ENCODE data around the gene DAPK2.
A peak's percentile ranks its signal among the peaks of the same experiment; 100 is the strongest.

DAPK2 gene

GRCh38 chr15:64010719-64011118 lies 35.6 kb downstream of the DAPK2 start:
- TF ChIP-seq TOX (CRISPR knock-in tag; IDR thresholded peaks at IDR 0.05; ENCODE audit: borderline replicate concordance) (no peak), ZNF8 (CRISPR knock-in tag; IDR thresholded peaks at IDR 0.05) (no peak), ISL1 (CRISPR knock-in tag; IDR thresholded peaks at IDR 0.05) (no peak), ZNF565 (CRISPR knock-in tag; conservative IDR thresholded peaks at IDR 0.05; ENCODE audit: low read depth) (no peak), PATZ1 (CRISPR knock-in tag; IDR thresholded peaks at IDR 0.05; ENCODE audit: borderline replicate concordance) (no peak), OSR1 (CRISPR knock-in tag; IDR thresholded peaks at IDR 0.05) (no peak), PPARA (CRISPR knock-in tag; IDR thresholded peaks at IDR 0.05; ENCODE audit: borderline replicate concordance) (no peak), RARB (CRISPR knock-in tag; IDR thresholded peaks at IDR 0.05) (no peak), GLIS3 (CRISPR knock-in tag; IDR thresholded peaks at IDR 0.05) (no peak), TSHZ2 (CRISPR knock-in tag; IDR thresholded peaks at IDR 0.05) (no peak)
- peak; percentile 75 for ATAC-seq

- TF ChIP-seq PATZ1 (CRISPR knock-in tag; IDR thresholded peaks at IDR 0.05; ENCODE audit: borderline replicate concordance) (no peak), ZNF8 (CRISPR knock-in tag; IDR thresholded peaks at IDR 0.05) (no peak), ZNF565 (CRISPR knock-in tag; conservative IDR thresholded peaks at IDR 0.05; ENCODE audit: low read depth) (no peak), ZNF70 (CRISPR knock-in tag; IDR thresholded peaks at IDR 0.05) (no peak), ZFP3 (CRISPR knock-in tag; IDR thresholded peaks at IDR 0.05) (no peak), CREB5 (CRISPR knock-in tag; IDR thresholded peaks at IDR 0.05; ENCODE audit: low read depth) (no peak), BACH2 (CRISPR knock-in tag; IDR thresholded peaks at IDR 0.05; ENCODE audit: borderline replicate concordance) (no peak), OSR1 (CRISPR knock-in tag; IDR thresholded peaks at IDR 0.05) (no peak), POU6F1 (CRISPR knock-in tag; IDR thresholded peaks at IDR 0.05; ENCODE audit: borderline replicate concordance, low read depth) (no peak), GLIS3 (CRISPR knock-in tag; IDR thresholded peaks at IDR 0.05) (no peak), ZC3H10 (CRISPR knock-in tag; IDR thresholded peaks at IDR 0.05) (no peak), ZFP30 (CRISPR knock-in tag; IDR thresholded peaks at IDR 0.05) (no peak), CSDC2 (CRISPR knock-in tag; IDR thresholded peaks at IDR 0.05) (no peak), ESRRG (CRISPR knock-in tag; IDR thresholded peaks at IDR 0.05) (no peak), CSRNP3 (CRISPR knock-in tag; IDR thresholded peaks at IDR 0.05) (no peak), TSHZ2 (CRISPR knock-in tag; IDR thresholded peaks at IDR 0.05) (no peak)
- ATAC-seq, result no peak
Measured at GRCh38 chr15:64009798-64010261, 36.5 kb downstream of the DAPK2 start.
